Keratinocyte (primary cell): ENCODE results near the gene SDE2. TPM values are rescaled to one million over a fixed set of nuclear protein-coding genes. Genes with fewer than 3 reads are reported as not detected.

Source experiments
- DNase-seq: peaks from one replicate; pipeline ENCODE4 v3.0.0-alpha.2; 2011; ENCODE audit warnings: low read depth, missing footprints, low spot score
- FAIRE-seq: peaks from 2 replicates; lab custom pipeline; 2011; peaks lifted over from hg19 to GRCh38; lab: Jason Lieb, UNC
- H2AFZ ChIP-seq: 2 replicates; pipeline ENCODE4 v1.6.0; 2012; ENCODE audit warnings: low read length, control low read depth, inconsistent platforms; ENCODE audit not compliant: control insufficient read depth
- H3K27ac ChIP-seq: 2 replicates; pipeline ENCODE4 v1.5.1; 2011; ENCODE audit warnings: low read length; ENCODE audit not compliant: control insufficient read depth, insufficient read depth
- H3K27me3 ChIP-seq: 3 replicates; pipeline ENCODE4 v1.6.0; 2011; ENCODE audit warnings: low read length; ENCODE audit not compliant: control insufficient read depth, insufficient read depth; ENCODE audit errors: extremely low read depth
- H3K36me3 ChIP-seq, 2 experiments: 2 replicates in 1 of 2; 3 replicates in 1 of 2; pipeline ENCODE4 v1.5.1; 2011; ENCODE audit warnings: low read length in 2 of 2, mild to moderate bottlenecking in 1 of 2; ENCODE audit not compliant: control insufficient read depth in 2 of 2, insufficient read depth in 2 of 2; ENCODE audit errors: extremely low read depth in 1 of 2
- H3K4me1 ChIP-seq: 3 replicates; pipeline ENCODE4 v1.5.1; 2011; ENCODE audit warnings: low read length; ENCODE audit not compliant: control insufficient read depth, insufficient read depth; ENCODE audit errors: extremely low read depth
- H3K4me2 ChIP-seq: 3 replicates; pipeline ENCODE4 v1.6.0; 2011; ENCODE audit warnings: low read depth, low read length; ENCODE audit not compliant: control insufficient read depth, insufficient read depth; ENCODE audit errors: extremely low read depth
- H3K4me3 ChIP-seq, 3 experiments: fragments of 200-600 bp in 1 of 3; sonication (generic) in 1 of 3; 2 replicates in 2 of 3; 3 replicates in 1 of 3; pipeline ENCODE4 v1.5.1; 2011 to 2016; ENCODE audit warnings: low read length in 3 of 3, mild to moderate bottlenecking in 3 of 3, control low read depth in 2 of 3, inconsistent platforms in 1 of 3, low read depth in 1 of 3, mixed read lengths in 1 of 3, mixed run types in 1 of 3, moderate library complexity in 1 of 3; ENCODE audit not compliant: control insufficient read depth in 2 of 3, insufficient read depth in 2 of 3; ENCODE audit errors: extremely low read depth in 1 of 3
- H3K79me2 ChIP-seq: 2 replicates; pipeline ENCODE4 v1.6.0; 2012; ENCODE audit warnings: low read length; ENCODE audit not compliant: control insufficient read depth, insufficient read depth
- H3K9ac ChIP-seq: 3 replicates; pipeline ENCODE4 v1.6.0; 2011; ENCODE audit warnings: low read length; ENCODE audit not compliant: control insufficient read depth, insufficient read depth; ENCODE audit errors: extremely low read depth
- H3K9me1 ChIP-seq: 3 replicates; pipeline ENCODE4 v1.6.0; 2011; ENCODE audit warnings: low read length; ENCODE audit not compliant: control insufficient read depth, insufficient read depth; ENCODE audit errors: extremely low read depth
- H3K9me3 ChIP-seq: 2 replicates; pipeline ENCODE4 v1.5.1; 2012; ENCODE audit warnings: low read depth, low read length; ENCODE audit not compliant: control insufficient read depth
- H4K20me1 ChIP-seq: 3 replicates; pipeline ENCODE4 v1.6.0; 2011; ENCODE audit warnings: low read length; ENCODE audit not compliant: control insufficient read depth, insufficient read depth; ENCODE audit errors: extremely low read depth
- CTCF ChIP-seq, 3 experiments: IDR thresholded peaks in 1 of 3; conservative IDR thresholded peaks in 1 of 3; optimal IDR thresholded peaks in 1 of 3; 2 replicates in 2 of 3; 3 replicates in 1 of 3; pipeline versions ENCODE3 to v1.5.1; 2011; ENCODE audit warnings: low read length in 3 of 3, mild to moderate bottlenecking in 3 of 3, moderate library complexity in 2 of 3, control low read depth in 1 of 3, inconsistent platforms in 1 of 3; ENCODE audit not compliant: insufficient read depth in 2 of 3; ENCODE audit errors: extremely low read depth in 1 of 3
- EZH2 ChIP-seq: IDR thresholded peaks from one replicate; pipeline ENCODE4 v1.6.1; 2012; ENCODE audit warnings: inconsistent platforms, mild to moderate bottlenecking, low read length, moderate library complexity
- dilution Hi-C: fragments of 300-500 bp; cut with MboI; formaldehyde crosslinking; loops from one replicate; pipeline ENCODE4 v1.7.0; 2020; ENCODE audit warnings: low sequenced_read_pairs; ENCODE audit not compliant: extremely low pct_ligation_motif_present
- polyA plus RNA-seq, 5 experiments: library from polyadenylated mRNA; depleted of rRNA in 3 of 5; stranded (reverse) in 3 of 5; stranded (forward) in 1 of 5; unstranded in 1 of 5; fragments of >200 nt; gene quantifications; 1 replicate in 1 of 5; 2 replicates in 3 of 5; 3 replicates in 1 of 5; pipeline versions ENCODE4 v1.2.1 to v1.2.3, GENCODE V29; 2011 to 2012; ENCODE audit warnings: missing spikeins in 2 of 5, low read depth in 1 of 5, low replicate concordance in 1 of 5

Gene SDE2
- polyA plus RNA-seq, 1 donor (not counting 4 experiments of a cell fraction or from before 2014, with no cell fraction given): 15.9 TPM

GRCh38 chr1:225974454-225974853, 24.7 kb downstream of the SDE2 start:
- dilution Hi-C loops: no loop called here
- no peak for FAIRE-seq

GRCh38 chr1:225973158-225973557, 26.0 kb downstream of the SDE2 start:
- H3K4me3 ChIP-seq: no peak overlapping the region
- no peak overlapping the region for H3K9ac ChIP-seq
- TF ChIP-seq EZH2 (no peak), CTCF (optimal IDR thresholded peaks at IDR 0.05 in 1 of 3, IDR thresholded peaks at IDR 0.05 in 1 of 3, conservative IDR thresholded peaks at IDR 0.05 in 1 of 3; ENCODE audit: extremely low read depth in 1 of 3, insufficient read depth in 2 of 3, low read length in 3 of 3) (no peak)
- no peaks in the 10 kb centered on the region for H3K27me3 ChIP-seq
- FAIRE-seq (no peak), DNase-seq (no peak)
- no peak overlapping the region for H3K4me2 ChIP-seq
- no peak overlapping the region for H2AFZ ChIP-seq
- no peak overlapping the region for H3K27ac ChIP-seq
- H3K4me1 ChIP-seq: no peaks in the 10 kb centered on the region
- no peaks in the 10 kb centered on the region for H3K9me1 ChIP-seq
- no peaks in the 10 kb centered on the region for H3K9me3 ChIP-seq
- no peaks in the 10 kb centered on the region for H4K20me1 ChIP-seq
- H3K79me2 ChIP-seq: no peaks in the 10 kb centered on the region
- H3K36me3 ChIP-seq: no peaks in the 10 kb centered on the region
- dilution Hi-C loops: no loop called here

More at GRCh38 chr1:225974454-225974853, 24.7 kb downstream of the SDE2 start:
- Histone ChIP-seq H3K27ac (no peak overlapping the region), H3K9me3 (no peaks in the 10 kb centered on the region), H3K79me2 (no peaks in the 10 kb centered on the region), H3K4me2 (no peak overlapping the region), H3K27me3 (no peaks in the 10 kb centered on the region), H3K36me3 (no peaks in the 10 kb centered on the region), H3K9me1 (no peaks in the 10 kb centered on the region), H2AFZ (no peak overlapping the region), H3K4me1 (no peaks in the 10 kb centered on the region), H3K4me3 (no peak overlapping the region), H3K9ac (no peak overlapping the region), H4K20me1 (no peaks in the 10 kb centered on the region)
- TF ChIP-seq CTCF (optimal IDR thresholded peaks at IDR 0.05 in 1 of 3, IDR thresholded peaks at IDR 0.05 in 1 of 3, conservative IDR thresholded peaks at IDR 0.05 in 1 of 3; ENCODE audit: extremely low read depth in 1 of 3, insufficient read depth in 2 of 3, low read length in 3 of 3) (no peak), EZH2 (no peak)
- no peak for DNase-seq
